ENCODE results near the gene CD81. TPM values are rescaled to one million over a fixed set of nuclear protein-coding genes. Genes with fewer than 3 reads are reported as not detected.

CD81 gene
- total and polyA plus RNA-seq, 10 of the 15 experiments (the other 5 are each of a cell fraction or from before 2014, with no cell fraction given): 2.0 to 145 (median 57.2) TPM

DNA sequence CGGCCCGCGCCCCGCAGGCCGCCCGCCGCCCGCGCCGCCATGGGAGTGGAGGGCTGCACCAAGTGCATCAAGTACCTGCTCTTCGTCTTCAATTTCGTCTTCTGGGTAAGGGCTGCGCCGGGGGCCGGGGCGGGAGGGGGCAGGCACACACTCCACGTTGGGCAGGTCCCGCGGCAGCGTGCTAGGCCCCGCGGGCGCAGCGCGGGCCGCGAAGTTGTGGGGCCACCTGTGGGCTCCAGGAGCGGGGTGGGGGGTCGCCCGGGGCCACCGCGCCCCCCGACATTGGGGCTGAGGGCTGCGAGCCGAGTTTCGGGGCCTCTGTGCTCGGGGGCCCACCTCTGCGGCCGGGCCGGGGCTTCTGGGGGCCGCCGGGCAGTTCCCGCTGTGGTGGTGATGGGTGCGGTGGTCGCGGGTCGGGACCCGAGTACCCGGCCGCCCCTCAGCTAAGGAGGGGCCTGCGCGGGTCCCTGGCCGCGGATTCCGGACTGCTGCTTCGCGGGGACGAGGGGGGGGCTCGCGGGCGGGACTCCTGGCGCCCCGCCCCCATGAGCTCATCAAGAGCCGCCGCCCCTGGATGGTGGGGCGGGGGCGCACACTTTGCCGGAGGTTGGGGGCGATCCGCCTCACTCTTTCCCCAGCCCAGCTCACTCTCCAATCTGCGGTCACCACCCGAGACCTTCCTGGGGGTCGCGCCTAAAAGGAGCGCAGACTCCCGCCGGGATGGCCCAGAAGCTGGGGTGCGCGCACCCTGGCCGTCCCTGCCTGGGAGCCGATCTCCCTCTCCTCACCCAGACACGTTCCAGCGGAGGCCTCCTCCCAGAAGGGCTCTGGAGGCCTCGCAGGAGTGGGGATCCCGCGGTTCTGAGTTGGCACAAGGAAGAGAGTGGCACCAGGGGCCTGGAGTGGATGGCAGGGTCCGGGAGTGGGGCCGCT is 667 bp downstream of the CD81 start (continued):
- TF ChIP-seq BHLHE40 (IDR thresholded peaks at IDR 0.05; ENCODE audit: borderline replicate concordance in 1 of 2, low read depth in 2 of 2, low read length in 1 of 2) (0 out of 4 replicates have a peak, but pooled peaks of 1 of the 2 experiments have one; percentile 11), IKZF1 (conservative IDR thresholded peaks at IDR 0.05) (0 out of 2 replicates have a peak, but pooled peaks have one; percentile 20)
- TF ChIP-seq, protein P1, sequence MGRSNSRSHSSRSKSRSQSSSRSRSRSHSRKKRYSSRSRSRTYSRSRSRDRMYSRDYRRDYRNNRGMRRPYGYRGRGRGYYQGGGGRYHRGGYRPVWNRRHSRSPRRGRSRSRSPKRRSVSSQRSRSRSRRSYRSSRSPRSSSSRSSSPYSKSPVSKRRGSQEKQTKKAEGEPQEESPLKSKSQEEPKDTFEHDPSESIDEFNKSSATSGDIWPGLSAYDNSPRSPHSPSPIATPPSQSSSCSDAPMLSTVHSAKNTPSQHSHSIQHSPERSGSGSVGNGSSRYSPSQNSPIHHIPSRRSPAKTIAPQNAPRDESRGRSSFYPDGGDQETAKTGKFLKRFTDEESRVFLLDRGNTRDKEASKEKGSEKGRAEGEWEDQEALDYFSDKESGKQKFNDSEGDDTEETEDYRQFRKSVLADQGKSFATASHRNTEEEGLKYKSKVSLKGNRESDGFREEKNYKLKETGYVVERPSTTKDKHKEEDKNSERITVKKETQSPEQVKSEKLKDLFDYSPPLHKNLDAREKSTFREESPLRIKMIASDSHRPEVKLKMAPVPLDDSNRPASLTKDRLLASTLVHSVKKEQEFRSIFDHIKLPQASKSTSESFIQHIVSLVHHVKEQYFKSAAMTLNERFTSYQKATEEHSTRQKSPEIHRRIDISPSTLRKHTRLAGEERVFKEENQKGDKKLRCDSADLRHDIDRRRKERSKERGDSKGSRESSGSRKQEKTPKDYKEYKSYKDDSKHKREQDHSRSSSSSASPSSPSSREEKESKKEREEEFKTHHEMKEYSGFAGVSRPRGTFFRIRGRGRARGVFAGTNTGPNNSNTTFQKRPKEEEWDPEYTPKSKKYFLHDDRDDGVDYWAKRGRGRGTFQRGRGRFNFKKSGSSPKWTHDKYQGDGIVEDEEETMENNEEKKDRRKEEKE (IDR thresholded peaks at IDR 0.05): no peak
- TF ChIP-seq, protein P2, sequence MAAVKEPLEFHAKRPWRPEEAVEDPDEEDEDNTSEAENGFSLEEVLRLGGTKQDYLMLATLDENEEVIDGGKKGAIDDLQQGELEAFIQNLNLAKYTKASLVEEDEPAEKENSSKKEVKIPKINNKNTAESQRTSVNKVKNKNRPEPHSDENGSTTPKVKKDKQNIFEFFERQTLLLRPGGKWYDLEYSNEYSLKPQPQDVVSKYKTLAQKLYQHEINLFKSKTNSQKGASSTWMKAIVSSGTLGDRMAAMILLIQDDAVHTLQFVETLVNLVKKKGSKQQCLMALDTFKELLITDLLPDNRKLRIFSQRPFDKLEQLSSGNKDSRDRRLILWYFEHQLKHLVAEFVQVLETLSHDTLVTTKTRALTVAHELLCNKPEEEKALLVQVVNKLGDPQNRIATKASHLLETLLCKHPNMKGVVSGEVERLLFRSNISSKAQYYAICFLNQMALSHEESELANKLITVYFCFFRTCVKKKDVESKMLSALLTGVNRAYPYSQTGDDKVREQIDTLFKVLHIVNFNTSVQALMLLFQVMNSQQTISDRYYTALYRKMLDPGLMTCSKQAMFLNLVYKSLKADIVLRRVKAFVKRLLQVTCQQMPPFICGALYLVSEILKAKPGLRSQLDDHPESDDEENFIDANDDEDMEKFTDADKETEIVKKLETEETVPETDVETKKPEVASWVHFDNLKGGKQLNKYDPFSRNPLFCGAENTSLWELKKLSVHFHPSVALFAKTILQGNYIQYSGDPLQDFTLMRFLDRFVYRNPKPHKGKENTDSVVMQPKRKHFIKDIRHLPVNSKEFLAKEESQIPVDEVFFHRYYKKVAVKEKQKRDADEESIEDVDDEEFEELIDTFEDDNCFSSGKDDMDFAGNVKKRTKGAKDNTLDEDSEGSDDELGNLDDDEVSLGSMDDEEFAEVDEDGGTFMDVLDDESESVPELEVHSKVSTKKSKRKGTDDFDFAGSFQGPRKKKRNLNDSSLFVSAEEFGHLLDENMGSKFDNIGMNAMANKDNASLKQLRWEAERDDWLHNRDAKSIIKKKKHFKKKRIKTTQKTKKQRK (IDR thresholded peaks at IDR 0.05; ENCODE audit: low read depth, low read length): no peak
- TF ChIP-seq, protein P3, sequence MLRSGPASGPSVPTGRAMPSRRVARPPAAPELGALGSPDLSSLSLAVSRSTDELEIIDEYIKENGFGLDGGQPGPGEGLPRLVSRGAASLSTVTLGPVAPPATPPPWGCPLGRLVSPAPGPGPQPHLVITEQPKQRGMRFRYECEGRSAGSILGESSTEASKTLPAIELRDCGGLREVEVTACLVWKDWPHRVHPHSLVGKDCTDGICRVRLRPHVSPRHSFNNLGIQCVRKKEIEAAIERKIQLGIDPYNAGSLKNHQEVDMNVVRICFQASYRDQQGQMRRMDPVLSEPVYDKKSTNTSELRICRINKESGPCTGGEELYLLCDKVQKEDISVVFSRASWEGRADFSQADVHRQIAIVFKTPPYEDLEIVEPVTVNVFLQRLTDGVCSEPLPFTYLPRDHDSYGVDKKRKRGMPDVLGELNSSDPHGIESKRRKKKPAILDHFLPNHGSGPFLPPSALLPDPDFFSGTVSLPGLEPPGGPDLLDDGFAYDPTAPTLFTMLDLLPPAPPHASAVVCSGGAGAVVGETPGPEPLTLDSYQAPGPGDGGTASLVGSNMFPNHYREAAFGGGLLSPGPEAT (IDR thresholded peaks at IDR 0.05; ENCODE audit: low read depth): 0 out of 2 replicates have a peak, but pooled peaks have one; percentile 28

Data from GM12878 (cell line).